GM21619 (cell line): ENCODE data around the gene PAX9.

Source experiments
- ATAC-seq: cut with Tn5 transposase; IDR thresholded peaks from one replicate; pipeline ENCODE4 v1.9.1; 2021; ENCODE audit not compliant: unreplicated experiment

The PAX9 gene

GRCh38 chr14:36726128-36726527 is 64.5 kb downstream of the PAX9 start:
- ATAC-seq, result no peak
